ENCODE data around the gene PIGZ.

DNA sequence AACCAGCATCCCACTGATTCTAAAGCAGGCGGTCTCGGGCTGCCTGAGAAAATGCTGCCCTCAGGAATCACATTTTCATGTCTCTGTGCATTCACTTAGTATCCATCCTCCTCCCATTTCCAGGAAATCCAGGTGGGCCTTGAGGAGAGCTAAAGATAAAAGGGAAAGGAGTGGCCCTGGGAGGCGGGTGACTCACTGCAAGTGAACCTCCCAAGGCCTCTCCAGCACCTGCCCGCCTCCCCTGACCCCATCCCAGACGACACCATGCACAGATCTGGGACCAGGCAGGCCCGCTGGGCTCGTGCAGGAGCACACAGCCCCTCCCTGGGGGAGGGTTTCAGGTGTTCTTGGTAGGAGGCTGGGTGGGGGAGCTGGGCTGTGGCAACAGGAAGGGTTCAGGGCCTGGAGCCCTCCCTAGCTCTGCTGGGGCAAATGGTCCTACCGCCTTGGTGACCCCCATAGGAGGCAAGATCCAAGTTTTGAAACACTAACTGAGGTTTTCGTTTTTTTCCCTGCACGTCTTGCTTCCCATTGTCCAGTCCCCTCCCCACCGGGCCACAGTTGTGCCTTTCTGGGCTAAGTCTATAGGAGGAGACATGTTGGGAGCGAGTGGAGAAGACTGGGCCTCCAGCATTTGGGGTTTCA is 38.8 kb upstream of the PIGZ start:
- TF ChIP-seq, protein P1, sequence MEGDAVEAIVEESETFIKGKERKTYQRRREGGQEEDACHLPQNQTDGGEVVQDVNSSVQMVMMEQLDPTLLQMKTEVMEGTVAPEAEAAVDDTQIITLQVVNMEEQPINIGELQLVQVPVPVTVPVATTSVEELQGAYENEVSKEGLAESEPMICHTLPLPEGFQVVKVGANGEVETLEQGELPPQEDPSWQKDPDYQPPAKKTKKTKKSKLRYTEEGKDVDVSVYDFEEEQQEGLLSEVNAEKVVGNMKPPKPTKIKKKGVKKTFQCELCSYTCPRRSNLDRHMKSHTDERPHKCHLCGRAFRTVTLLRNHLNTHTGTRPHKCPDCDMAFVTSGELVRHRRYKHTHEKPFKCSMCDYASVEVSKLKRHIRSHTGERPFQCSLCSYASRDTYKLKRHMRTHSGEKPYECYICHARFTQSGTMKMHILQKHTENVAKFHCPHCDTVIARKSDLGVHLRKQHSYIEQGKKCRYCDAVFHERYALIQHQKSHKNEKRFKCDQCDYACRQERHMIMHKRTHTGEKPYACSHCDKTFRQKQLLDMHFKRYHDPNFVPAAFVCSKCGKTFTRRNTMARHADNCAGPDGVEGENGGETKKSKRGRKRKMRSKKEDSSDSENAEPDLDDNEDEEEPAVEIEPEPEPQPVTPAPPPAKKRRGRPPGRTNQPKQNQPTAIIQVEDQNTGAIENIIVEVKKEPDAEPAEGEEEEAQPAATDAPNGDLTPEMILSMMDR (IDR thresholded peaks at IDR 0.05; ENCODE audit: low read depth, low read length, missing input control): no peak
- TF ChIP-seq RAD21 (IDR thresholded peaks at IDR 0.05): no peak
- TF ChIP-seq, protein P2, sequence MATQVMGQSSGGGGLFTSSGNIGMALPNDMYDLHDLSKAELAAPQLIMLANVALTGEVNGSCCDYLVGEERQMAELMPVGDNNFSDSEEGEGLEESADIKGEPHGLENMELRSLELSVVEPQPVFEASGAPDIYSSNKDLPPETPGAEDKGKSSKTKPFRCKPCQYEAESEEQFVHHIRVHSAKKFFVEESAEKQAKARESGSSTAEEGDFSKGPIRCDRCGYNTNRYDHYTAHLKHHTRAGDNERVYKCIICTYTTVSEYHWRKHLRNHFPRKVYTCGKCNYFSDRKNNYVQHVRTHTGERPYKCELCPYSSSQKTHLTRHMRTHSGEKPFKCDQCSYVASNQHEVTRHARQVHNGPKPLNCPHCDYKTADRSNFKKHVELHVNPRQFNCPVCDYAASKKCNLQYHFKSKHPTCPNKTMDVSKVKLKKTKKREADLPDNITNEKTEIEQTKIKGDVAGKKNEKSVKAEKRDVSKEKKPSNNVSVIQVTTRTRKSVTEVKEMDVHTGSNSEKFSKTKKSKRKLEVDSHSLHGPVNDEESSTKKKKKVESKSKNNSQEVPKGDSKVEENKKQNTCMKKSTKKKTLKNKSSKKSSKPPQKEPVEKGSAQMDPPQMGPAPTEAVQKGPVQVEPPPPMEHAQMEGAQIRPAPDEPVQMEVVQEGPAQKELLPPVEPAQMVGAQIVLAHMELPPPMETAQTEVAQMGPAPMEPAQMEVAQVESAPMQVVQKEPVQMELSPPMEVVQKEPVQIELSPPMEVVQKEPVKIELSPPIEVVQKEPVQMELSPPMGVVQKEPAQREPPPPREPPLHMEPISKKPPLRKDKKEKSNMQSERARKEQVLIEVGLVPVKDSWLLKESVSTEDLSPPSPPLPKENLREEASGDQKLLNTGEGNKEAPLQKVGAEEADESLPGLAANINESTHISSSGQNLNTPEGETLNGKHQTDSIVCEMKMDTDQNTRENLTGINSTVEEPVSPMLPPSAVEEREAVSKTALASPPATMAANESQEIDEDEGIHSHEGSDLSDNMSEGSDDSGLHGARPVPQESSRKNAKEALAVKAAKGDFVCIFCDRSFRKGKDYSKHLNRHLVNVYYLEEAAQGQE (IDR thresholded peaks at IDR 0.05): no peak
- no peak for TF ChIP-seq TAF1 (conservative IDR thresholded peaks at IDR 0.05)
- no peak for TF ChIP-seq NR2F2 (IDR thresholded peaks at IDR 0.05)
- TF ChIP-seq, protein P3, sequence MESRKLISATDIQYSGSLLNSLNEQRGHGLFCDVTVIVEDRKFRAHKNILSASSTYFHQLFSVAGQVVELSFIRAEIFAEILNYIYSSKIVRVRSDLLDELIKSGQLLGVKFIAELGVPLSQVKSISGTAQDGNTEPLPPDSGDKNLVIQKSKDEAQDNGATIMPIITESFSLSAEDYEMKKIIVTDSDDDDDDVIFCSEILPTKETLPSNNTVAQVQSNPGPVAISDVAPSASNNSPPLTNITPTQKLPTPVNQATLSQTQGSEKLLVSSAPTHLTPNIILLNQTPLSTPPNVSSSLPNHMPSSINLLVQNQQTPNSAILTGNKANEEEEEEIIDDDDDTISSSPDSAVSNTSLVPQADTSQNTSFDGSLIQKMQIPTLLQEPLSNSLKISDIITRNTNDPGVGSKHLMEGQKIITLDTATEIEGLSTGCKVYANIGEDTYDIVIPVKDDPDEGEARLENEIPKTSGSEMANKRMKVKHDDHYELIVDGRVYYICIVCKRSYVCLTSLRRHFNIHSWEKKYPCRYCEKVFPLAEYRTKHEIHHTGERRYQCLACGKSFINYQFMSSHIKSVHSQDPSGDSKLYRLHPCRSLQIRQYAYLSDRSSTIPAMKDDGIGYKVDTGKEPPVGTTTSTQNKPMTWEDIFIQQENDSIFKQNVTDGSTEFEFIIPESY (IDR thresholded peaks at IDR 0.05): no peak
- TF ChIP-seq GABPA (IDR thresholded peaks at IDR 0.05 in 1 of 2, conservative IDR thresholded peaks at IDR 0.05 in 1 of 2): no peak
- no peak for TF ChIP-seq FOXA1 (IDR thresholded peaks at IDR 0.05)
